ENCODE results near the gene ZMYND8. TPM values are rescaled to one million over a fixed set of nuclear protein-coding genes. Genes with fewer than 3 reads are reported as not detected.

Gene ZMYND8
- total RNA-seq, 3 donors from 2014 or later = 62.1 to 64.9 (median 62.1) TPM

GRCh38 chr20:47319517-47320252 lies 36.8 kb downstream of the ZMYND8 start:
- no peak for TF ChIP-seq CTCF (IDR thresholded peaks at IDR 0.05)
- ATAC-seq (peak; percentile 32), DNase-seq (peak; percentile 61 to 77 (median 67))
- H3K36me3 ChIP-seq (ENCODE audit: low read depth) = no peaks in the 10 kb centered on the region
- no peak overlapping the region for H3K4me3 ChIP-seq
- H3K4me1 ChIP-seq (ENCODE audit: low read depth) = peaks cover 67% of the 10 kb centered on the region
- intact Hi-C loops (cut with DNase I, micrococcal nuclease) = loop anchor here (2.0 to 5.0 kb wide), 2 partner anchors 37 to 38 kb away; partner anchors contain the start of gene ZMYND8 (in 2 of the 2)
- H3K9me3 ChIP-seq = no peaks in the 10 kb centered on the region

GRCh38 chr20:47318586-47319516 lies 37.6 kb downstream of the ZMYND8 start:
- Histone ChIP-seq H3K4me3 (no peak overlapping the region), H3K9me3 (no peaks in the 10 kb centered on the region)
- intact Hi-C loops (cut with DNase I, micrococcal nuclease) = loop anchor here (2.0 to 5.0 kb wide), 2 partner anchors 38 kb away; partner anchors contain the start of gene ZMYND8 (in 2 of the 2)

GRCh38 chr20:47318027-47318585 lies 38.4 kb downstream of the ZMYND8 start:
- Histone ChIP-seq H3K36me3 (ENCODE audit: low read depth) (no peaks in the 10 kb centered on the region), H3K4me1 (ENCODE audit: low read depth) (peaks cover 68% of the 10 kb centered on the region), H3K4me3 (no peak overlapping the region), H3K9me3 (no peaks in the 10 kb centered on the region)
- no peak for TF ChIP-seq CTCF (IDR thresholded peaks at IDR 0.05)
- DNase-seq = peak in 1 of 3 donors; percentile 87
- intact Hi-C loops (cut with DNase I, micrococcal nuclease) = loop anchor here (2.0 to 5.0 kb wide), 2 partner anchors 39 kb away; partner anchors contain the start of gene ZMYND8 (in 2 of the 2)
- peak; percentile 62 for ATAC-seq

More at GRCh38 chr20:47318586-47319516, 37.6 kb downstream of the ZMYND8 start:
- DNase-seq = peak; percentile 76 to 80 (median 80)
- peaks cover 67% of the 10 kb centered on the region for H3K4me1 ChIP-seq (ENCODE audit: low read depth)
- TF ChIP-seq CTCF (IDR thresholded peaks at IDR 0.05) = no peak
- H3K36me3 ChIP-seq (ENCODE audit: low read depth) = no peaks in the 10 kb centered on the region
- peak; percentile 71 for ATAC-seq

- Histone ChIP-seq H3K4me1 (ENCODE audit: low read depth) (peaks cover 66% of the 10 kb centered on the region), H3K36me3 (ENCODE audit: low read depth) (no peaks in the 10 kb centered on the region), H3K4me3 (no peak overlapping the region), H3K9me3 (no peaks in the 10 kb centered on the region)
- DNase-seq (peak; percentile 48 to 83 (median 66)), ATAC-seq (peak; percentile 59)
- intact Hi-C loops (cut with DNase I, micrococcal nuclease) = loop anchor here in 1 of 2 donors (5.0 kb wide), 1 partner anchor 40 kb away; the partner anchor contains the start of gene ZMYND8
- TF ChIP-seq CTCF (IDR thresholded peaks at IDR 0.05) = no peak
These were observed 39.2 kb downstream of the ZMYND8 start for GRCh38 chr20:47317127-47317895.
